ENCODE data around the gene KCNJ6. TPM values are rescaled to one million over a fixed set of nuclear protein-coding genes. Genes with fewer than 3 reads are reported as not detected.
A peak's percentile ranks its signal among the peaks of the same experiment; 100 is the strongest.

Gene KCNJ6
- total and polyA plus RNA-seq, 9 of the 15 experiments (the other 6 are each of a cell fraction or from before 2014, with no cell fraction given) = 0.06 to 0.21 (median 0.13) TPM; not detected in 1

GRCh38 chr21:37574316-37574715 lies 341.9 kb downstream of the KCNJ6 start:
- DNase-seq (ENCODE audit: extremely low read depth in 1 of 4, low spot score in 3 of 4) (no peak), ATAC-seq (no peak), FAIRE-seq (no peak)
- H3K4me1 ChIP-seq (replicated peaks in 1 of 2; ENCODE audit: control insufficient read depth in 2 of 2, insufficient read depth in 2 of 2, low read length in 2 of 2) = peaks cover 0 to 5% of the 10 kb centered on the region in 2 experiments; a peak in 2 of 5 replicates
- H3K27ac ChIP-seq (ENCODE audit: extremely low read depth, low read depth, low read length) = no peak overlapping the region
- ChIA-PET POLR2A (interaction anchor here (1.5 kb wide), 1 partner anchor 10 kb away, joined by 12 read pairs; no protein-coding TSS in a partner anchor), CTCF (ENCODE audit: low intra/inter-chr PET ratio) (no interaction called here)
- H3K27me3 ChIP-seq (ENCODE audit: control insufficient read depth in 2 of 2, insufficient read depth in 2 of 2, low read length in 2 of 2) = no peaks in the 10 kb centered on the region; a peak in 1 of 5 replicates
- TF ChIP-seq CHCHD3 (CRISPR knock-in tag; IDR thresholded peaks at IDR 0.05) (no peak), TARDBP (IDR thresholded peaks at IDR 0.05) (no peak), ATF3 (IDR thresholded peaks at IDR 0.05) (no peak), ATF3 (CRISPR knock-in tag; conservative IDR thresholded peaks at IDR 0.05) (no peak), ZNF263 (CRISPR knock-in tag; IDR thresholded peaks at IDR 0.05; ENCODE audit: borderline replicate concordance) (no peak)
- TF ChIP-seq, protein P1, sequence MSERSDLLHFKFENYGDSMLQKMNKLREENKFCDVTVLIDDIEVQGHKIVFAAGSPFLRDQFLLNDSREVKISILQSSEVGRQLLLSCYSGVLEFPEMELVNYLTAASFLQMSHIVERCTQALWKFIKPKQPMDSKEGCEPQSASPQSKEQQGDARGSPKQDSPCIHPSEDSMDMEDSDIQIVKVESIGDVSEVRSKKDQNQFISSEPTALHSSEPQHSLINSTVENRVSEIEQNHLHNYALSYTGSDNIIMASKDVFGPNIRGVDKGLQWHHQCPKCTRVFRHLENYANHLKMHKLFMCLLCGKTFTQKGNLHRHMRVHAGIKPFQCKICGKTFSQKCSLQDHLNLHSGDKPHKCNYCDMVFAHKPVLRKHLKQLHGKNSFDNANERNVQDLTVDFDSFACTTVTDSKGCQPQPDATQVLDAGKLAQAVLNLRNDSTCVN (CRISPR knock-in tag; IDR thresholded peaks at IDR 0.05) = no peak
- TF ChIP-seq, protein P2, sequence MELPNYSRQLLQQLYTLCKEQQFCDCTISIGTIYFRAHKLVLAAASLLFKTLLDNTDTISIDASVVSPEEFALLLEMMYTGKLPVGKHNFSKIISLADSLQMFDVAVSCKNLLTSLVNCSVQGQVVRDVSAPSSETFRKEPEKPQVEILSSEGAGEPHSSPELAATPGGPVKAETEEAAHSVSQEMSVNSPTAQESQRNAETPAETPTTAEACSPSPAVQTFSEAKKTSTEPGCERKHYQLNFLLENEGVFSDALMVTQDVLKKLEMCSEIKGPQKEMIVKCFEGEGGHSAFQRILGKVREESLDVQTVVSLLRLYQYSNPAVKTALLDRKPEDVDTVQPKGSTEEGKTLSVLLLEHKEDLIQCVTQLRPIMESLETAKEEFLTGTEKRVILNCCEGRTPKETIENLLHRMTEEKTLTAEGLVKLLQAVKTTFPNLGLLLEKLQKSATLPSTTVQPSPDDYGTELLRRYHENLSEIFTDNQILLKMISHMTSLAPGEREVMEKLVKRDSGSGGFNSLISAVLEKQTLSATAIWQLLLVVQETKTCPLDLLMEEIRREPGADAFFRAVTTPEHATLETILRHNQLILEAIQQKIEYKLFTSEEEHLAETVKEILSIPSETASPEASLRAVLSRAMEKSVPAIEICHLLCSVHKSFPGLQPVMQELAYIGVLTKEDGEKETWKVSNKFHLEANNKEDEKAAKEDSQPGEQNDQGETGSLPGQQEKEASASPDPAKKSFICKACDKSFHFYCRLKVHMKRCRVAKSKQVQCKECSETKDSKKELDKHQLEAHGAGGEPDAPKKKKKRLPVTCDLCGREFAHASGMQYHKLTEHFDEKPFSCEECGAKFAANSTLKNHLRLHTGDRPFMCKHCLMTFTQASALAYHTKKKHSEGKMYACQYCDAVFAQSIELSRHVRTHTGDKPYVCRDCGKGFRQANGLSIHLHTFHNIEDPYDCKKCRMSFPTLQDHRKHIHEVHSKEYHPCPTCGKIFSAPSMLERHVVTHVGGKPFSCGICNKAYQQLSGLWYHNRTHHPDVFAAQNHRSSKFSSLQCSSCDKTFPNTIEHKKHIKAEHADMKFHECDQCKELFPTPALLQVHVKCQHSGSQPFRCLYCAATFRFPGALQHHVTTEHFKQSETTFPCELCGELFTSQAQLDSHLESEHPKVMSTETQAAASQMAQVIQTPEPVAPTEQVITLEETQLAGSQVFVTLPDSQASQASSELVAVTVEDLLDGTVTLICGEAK (IDR thresholded peaks at IDR 0.05) = no peak
- TF ChIP-seq, protein P2 (CRISPR knock-in tag; IDR thresholded peaks at IDR 0.05) = no peak
- H3K36me3 ChIP-seq (ENCODE audit: control insufficient read depth, insufficient read depth, low read length) = no peaks in the 10 kb centered on the region
- H4K20me1 ChIP-seq (replicated peaks; ENCODE audit: control insufficient read depth, insufficient read depth, low read length) = no peaks in the 10 kb centered on the region
- H3K4me3 ChIP-seq = no peak overlapping the region
- intact Hi-C loops (cut with micrococcal nuclease) = no loop called here
- H3K9me1 ChIP-seq (ENCODE audit: control insufficient read depth, insufficient read depth, low read length) = no peaks in the 10 kb centered on the region
- no peak overlapping the region; the same call in 1 of the 2 replicates for H2AFZ ChIP-seq (ENCODE audit: low read depth, low read length)
- in situ Hi-C loops (cut with MboI) = no loop called here
- WGBS (ENCODE audit: insufficient coverage, low coverage, missing lambda C conversion rate) = 31% methylated on average over 6 of the region's 6 CpGs
- H3K9me3 ChIP-seq (replicated peaks; ENCODE audit: control insufficient read depth, insufficient read depth, low read depth, low read length) = 0 out of 2 replicates have a peak, but pooled peaks cover 5% of the 10 kb centered on the region
- no peak overlapping the region for H3K4me2 ChIP-seq (ENCODE audit: insufficient read depth, low read length)
- peak overlapping the region in 1 of 2 experiments; percentile 39; a peak in 1 of 4 replicates for H3K9ac ChIP-seq (ENCODE audit: insufficient read depth in 1 of 2, low read depth in 2 of 2, low read length in 2 of 2)
- H3K79me2 ChIP-seq (ENCODE audit: control insufficient read depth, insufficient read depth, low read length) = no peaks in the 10 kb centered on the region
- BruUV-seq (replicated peaks) = no TSS peak

Measured in K562 (cell line).